ENCODE results near the gene BLVRA. TPM values are rescaled to one million over a fixed set of nuclear protein-coding genes. Genes with fewer than 3 reads are reported as not detected.

BLVRA gene
- total RNA-seq, 1 donor from 2014 or later, result 39.9 TPM

- peaks cover 38% of the 10 kb centered on the region for H3K4me1 Mint-ChIP-seq
- H3K36me3 Mint-ChIP-seq (ENCODE audit: low read depth), result peaks cover 1% of the 10 kb centered on the region
- peaks cover 3% of the 10 kb centered on the region for H3K27me3 Mint-ChIP-seq
- intact Hi-C loops (cut with micrococcal nuclease), result loop anchor here (1.0 kb wide), 1 partner anchor 20 kb away; no protein-coding TSS in a partner anchor
- H3K27ac Mint-ChIP-seq, result peak overlapping the region; percentile 6
- H3K9me3 Mint-ChIP-seq, result no peaks in the 10 kb centered on the region
- peak; percentile 59 for DNase-seq
- peak overlapping the region; percentile 41 for H3K4me3 Mint-ChIP-seq
These were observed 2.0 kb upstream of the BLVRA start for GRCh38 chr7:43756368-43757072.

DNA sequence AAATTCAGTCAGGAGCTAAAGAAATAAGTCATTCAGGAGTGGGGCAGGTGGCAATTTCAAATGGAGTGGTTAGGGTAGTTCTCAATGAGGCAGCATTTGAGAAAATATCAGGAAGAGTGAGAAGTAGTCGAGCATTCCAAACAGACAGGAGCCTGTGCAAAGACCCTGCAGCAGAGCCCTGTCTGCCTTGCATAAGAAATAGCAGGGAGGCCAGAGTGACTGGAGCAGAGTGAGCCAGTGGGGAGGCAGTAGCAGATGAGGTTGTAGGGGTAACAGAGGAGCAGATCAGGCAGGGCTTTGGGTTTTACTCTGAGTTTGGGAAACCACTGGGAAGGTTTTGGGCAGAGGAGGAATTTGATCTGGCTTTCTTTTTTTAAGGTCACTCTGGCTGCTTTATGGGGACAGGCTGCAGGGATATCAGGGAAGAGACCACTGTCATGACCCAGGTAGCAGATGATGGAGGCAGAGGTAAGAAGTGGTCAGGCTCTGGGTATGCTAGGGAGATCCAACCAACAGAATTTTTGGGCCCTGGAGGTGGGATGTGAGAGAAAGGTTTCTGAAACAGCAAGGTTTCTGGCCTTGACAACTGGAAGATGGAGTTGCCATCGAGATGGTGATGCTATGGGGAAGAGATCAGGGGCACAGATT is 1.3 kb upstream of the BLVRA start:
- H3K4me1 Mint-ChIP-seq, result peaks cover 43% of the 10 kb centered on the region

GRCh38 chr7:43758822-43759683 is 573 bp downstream of the BLVRA start:
- Mint-ChIP-seq H3K36me3 (ENCODE audit: low read depth) (peaks cover 6% of the 10 kb centered on the region), H3K27me3 (peaks cover 3% of the 10 kb centered on the region), H3K4me3 (peak overlapping the region; percentile 80), H3K27ac (peak overlapping the region; percentile 47), H3K9me3 (no peaks in the 10 kb centered on the region), H3K4me1 (peaks cover 49% of the 10 kb centered on the region)
- intact Hi-C loops (cut with micrococcal nuclease), result loop anchor here (1.0 to 2.0 kb wide), 2 partner anchors 30 to 76 kb away; partner anchors contain the start of gene COA1
- peak; percentile 90 for DNase-seq

More for the DNA sequence above, 1.3 kb upstream of the BLVRA start:
- Mint-ChIP-seq H3K27me3 (peaks cover 3% of the 10 kb centered on the region), H3K4me3 (peak overlapping the region; percentile 41), H3K9me3 (no peaks in the 10 kb centered on the region), H3K27ac (peak overlapping the region; percentile 6), H3K36me3 (ENCODE audit: low read depth) (peaks cover 4% of the 10 kb centered on the region)
- DNase-seq, result peak; percentile 55
- intact Hi-C loops (cut with micrococcal nuclease), result no loop called here

DNA sequence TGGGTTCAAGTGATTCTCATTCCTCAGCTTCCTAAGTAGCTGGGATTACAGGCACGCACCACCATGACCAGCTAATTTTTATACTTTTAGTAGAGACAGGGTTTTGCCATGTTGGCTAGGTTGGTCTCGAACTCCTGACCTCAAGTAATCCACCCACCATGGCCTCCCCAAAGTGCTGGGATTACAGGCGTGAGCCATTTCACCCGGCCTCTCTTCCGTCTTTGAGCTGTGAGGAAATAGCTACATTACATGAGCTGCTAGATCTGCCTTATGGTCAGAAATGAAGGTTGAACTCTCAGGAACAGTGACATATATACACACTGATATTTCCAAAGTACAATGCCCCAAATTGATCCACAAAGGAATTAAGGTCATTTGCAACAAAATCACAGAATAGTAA is 2.4 kb downstream of the BLVRA start:
- no peak for DNase-seq
- H3K36me3 Mint-ChIP-seq (ENCODE audit: low read depth), result peaks cover 9% of the 10 kb centered on the region
- no peak overlapping the region for H3K4me3 Mint-ChIP-seq
- peaks cover 3% of the 10 kb centered on the region for H3K27me3 Mint-ChIP-seq
- no peak overlapping the region for H3K27ac Mint-ChIP-seq
- intact Hi-C loops (cut with micrococcal nuclease), result no loop called here
- no peaks in the 10 kb centered on the region for H3K9me3 Mint-ChIP-seq
- H3K4me1 Mint-ChIP-seq, result peaks cover 56% of the 10 kb centered on the region

DNA sequence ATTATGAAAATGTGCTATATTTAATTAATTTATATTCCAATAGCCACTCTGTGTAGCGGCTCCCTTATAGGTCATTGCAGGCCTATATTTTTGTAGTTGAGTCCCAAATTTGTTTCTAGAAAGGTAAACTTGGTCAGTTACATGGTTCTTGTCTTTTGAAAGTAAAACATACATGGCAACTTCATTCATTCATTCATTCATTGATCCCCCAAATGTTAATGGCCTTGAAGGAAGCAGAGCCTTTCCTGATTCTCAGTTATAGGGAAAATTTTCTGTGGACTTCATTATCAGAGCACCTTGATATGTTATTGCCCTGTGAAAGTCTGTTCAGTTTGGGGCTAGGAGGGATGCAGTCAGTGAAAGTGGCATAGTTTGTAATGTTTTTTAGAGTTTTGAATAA is 2.9 kb downstream of the BLVRA start:
- peaks cover 54% of the 10 kb centered on the region for H3K4me1 Mint-ChIP-seq

DNA sequence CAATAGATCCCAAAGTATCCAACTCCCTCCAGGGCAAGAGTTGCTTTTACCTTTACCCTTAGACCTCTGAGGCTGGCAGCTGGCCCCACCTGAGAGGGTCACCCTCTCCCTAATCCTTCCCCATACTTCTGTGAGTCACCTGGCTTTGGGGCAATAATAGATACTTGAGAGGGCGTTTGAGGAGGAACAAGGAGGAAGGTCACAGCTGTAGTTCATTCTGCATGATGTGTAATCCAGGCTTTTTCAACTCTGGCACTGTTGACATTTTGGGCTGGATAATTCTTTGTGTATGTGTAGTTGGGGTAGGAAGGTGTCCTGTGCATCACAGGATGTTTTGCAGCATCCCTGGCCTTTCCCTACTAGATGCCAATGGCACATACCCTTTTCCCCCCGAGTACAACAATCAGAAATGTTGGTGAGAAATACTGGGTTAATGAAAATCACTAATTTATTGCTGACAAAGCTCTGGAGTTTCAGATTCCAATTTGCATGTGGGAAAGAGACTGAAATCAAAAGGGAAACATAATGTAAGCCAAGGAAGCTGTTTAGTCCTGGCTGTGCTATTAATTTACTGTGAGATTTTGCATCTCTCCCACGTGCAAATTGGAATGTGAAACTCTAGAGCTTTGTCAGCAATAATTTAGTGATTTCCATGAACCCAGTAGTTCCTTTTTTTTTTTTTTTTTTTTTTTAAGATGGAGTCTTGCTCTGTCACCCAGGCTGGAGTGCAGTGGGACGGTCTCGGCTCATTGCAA is 3.6 kb downstream of the BLVRA start:
- peak; percentile 52 for DNase-seq
- intact Hi-C loops (cut with micrococcal nuclease), result no loop called here
- Mint-ChIP-seq H3K27me3 (peaks cover 2% of the 10 kb centered on the region), H3K4me1 (peaks cover 47% of the 10 kb centered on the region), H3K4me3 (no peak overlapping the region), H3K36me3 (ENCODE audit: low read depth) (peaks cover 9% of the 10 kb centered on the region), H3K9me3 (no peaks in the 10 kb centered on the region), H3K27ac (no peak overlapping the region)

More for the DNA sequence above, 2.9 kb downstream of the BLVRA start:
- no peaks in the 10 kb centered on the region for H3K9me3 Mint-ChIP-seq
- H3K36me3 Mint-ChIP-seq (ENCODE audit: low read depth), result peaks cover 9% of the 10 kb centered on the region
- H3K27ac Mint-ChIP-seq, result no peak overlapping the region
- no peak overlapping the region for H3K4me3 Mint-ChIP-seq
- intact Hi-C loops (cut with micrococcal nuclease), result no loop called here
- H3K27me3 Mint-ChIP-seq, result peaks cover 3% of the 10 kb centered on the region
- no peak for DNase-seq

DNA sequence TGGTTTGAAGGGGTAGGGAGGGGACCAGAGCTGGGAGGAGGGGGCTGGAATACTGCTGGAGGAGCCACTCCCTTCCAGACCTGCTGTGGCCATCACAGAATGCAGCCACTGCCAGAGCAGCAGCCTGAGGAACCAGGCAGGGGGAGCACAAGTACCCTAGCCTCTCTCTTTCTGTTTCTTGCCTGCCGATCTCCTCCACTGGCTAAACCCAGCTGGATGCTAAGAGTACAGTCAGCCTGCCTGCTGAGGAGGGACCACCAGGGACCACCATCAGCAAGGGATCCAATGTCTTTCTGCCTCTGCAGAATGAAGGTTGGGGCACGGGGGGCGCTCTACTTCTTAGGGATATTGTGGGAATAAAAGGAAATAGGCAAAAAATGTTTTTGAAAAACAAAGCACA is 4.7 kb downstream of the BLVRA start:
- H3K27me3 Mint-ChIP-seq, result no peaks in the 10 kb centered on the region
- no peaks in the 10 kb centered on the region for H3K9me3 Mint-ChIP-seq
- H3K4me3 Mint-ChIP-seq, result no peak overlapping the region
- peak; percentile 45 for DNase-seq
- H3K4me1 Mint-ChIP-seq, result peaks cover 37% of the 10 kb centered on the region
- peaks cover 9% of the 10 kb centered on the region for H3K36me3 Mint-ChIP-seq (ENCODE audit: low read depth)
- intact Hi-C loops (cut with micrococcal nuclease), result no loop called here
- H3K27ac Mint-ChIP-seq, result no peak overlapping the region

GRCh38 chr7:43764039-43764761 is 5.7 kb downstream of the BLVRA start:
- peak; percentile 59 for DNase-seq
- Mint-ChIP-seq H3K9me3 (no peaks in the 10 kb centered on the region), H3K27me3 (no peaks in the 10 kb centered on the region), H3K27ac (peak overlapping the region; percentile 58), H3K36me3 (ENCODE audit: low read depth) (peaks cover 9% of the 10 kb centered on the region), H3K4me3 (peak overlapping the region; percentile 59), H3K4me1 (peaks cover 37% of the 10 kb centered on the region)
- intact Hi-C loops (cut with micrococcal nuclease), result no loop called here

DNA sequence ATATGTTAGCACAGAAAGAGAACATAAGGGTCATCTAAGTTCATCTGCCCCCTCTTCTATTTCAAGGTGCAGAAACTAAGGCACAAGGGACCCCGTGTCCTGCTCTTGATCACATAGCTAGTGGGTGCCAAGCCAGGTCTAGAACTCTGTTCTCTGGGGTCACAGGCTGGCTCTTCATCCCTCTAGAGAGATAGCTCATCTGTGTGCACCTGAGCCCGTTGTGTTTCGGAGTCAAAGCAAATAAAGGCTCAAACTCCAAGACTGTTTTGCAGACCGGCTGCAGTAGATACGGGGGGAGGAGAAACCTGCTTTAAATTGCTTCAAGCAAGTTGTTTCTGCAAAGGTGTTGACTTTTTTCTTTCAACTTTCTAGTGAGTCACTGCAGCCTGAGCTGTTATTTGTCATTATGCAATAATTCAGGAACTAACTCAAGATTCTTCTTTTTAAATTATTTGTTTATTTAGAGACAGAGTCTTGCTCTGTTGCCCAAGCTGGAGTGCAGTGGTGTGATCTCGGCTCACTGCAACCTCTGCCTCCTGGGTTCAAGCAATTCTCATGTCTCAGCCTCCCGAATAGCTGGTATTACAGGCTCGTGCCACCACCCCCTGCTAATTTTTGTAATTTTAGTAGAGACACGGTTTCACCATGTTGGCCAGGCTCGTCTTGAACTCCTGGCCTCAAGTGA is 6.5 kb downstream of the BLVRA start:
- H3K27me3 Mint-ChIP-seq, result no peaks in the 10 kb centered on the region
- intact Hi-C loops (cut with micrococcal nuclease), result no loop called here
- peaks cover 31% of the 10 kb centered on the region for H3K4me1 Mint-ChIP-seq
- H3K4me3 Mint-ChIP-seq, result no peak overlapping the region
- H3K27ac Mint-ChIP-seq, result no peak overlapping the region
- no peaks in the 10 kb centered on the region for H3K9me3 Mint-ChIP-seq
- DNase-seq, result no peak
- H3K36me3 Mint-ChIP-seq (ENCODE audit: low read depth), result peaks cover 9% of the 10 kb centered on the region

GRCh38 chr7:43766564-43766963 is 8.1 kb downstream of the BLVRA start:
- no peak overlapping the region for H3K27ac Mint-ChIP-seq
- H3K27me3 Mint-ChIP-seq, result no peaks in the 10 kb centered on the region
- peaks cover 12% of the 10 kb centered on the region for H3K36me3 Mint-ChIP-seq (ENCODE audit: low read depth)
- peaks cover 31% of the 10 kb centered on the region for H3K4me1 Mint-ChIP-seq
- intact Hi-C loops (cut with micrococcal nuclease), result no loop called here
- H3K4me3 Mint-ChIP-seq, result no peak overlapping the region
- no peak for DNase-seq
- no peaks in the 10 kb centered on the region for H3K9me3 Mint-ChIP-seq

- Mint-ChIP-seq H3K9me3 (no peaks in the 10 kb centered on the region), H3K27me3 (no peaks in the 10 kb centered on the region), H3K36me3 (ENCODE audit: low read depth) (peaks cover 16% of the 10 kb centered on the region), H3K27ac (no peak overlapping the region), H3K4me1 (peaks cover 26% of the 10 kb centered on the region), H3K4me3 (no peak overlapping the region)
- intact Hi-C loops (cut with micrococcal nuclease), result no loop called here
- no peak for DNase-seq
These were observed 8.8 kb downstream of the BLVRA start for GRCh38 chr7:43767311-43767710.

GRCh38 chr7:43768201-43768886 is 9.9 kb downstream of the BLVRA start:
- no peaks in the 10 kb centered on the region for H3K9me3 Mint-ChIP-seq
- intact Hi-C loops (cut with micrococcal nuclease), result no loop called here
- DNase-seq, result no peak
- no peaks in the 10 kb centered on the region for H3K27me3 Mint-ChIP-seq
- H3K4me1 Mint-ChIP-seq, result peaks cover 20% of the 10 kb centered on the region
- H3K27ac Mint-ChIP-seq, result no peak overlapping the region
- H3K4me3 Mint-ChIP-seq, result no peak overlapping the region
- H3K36me3 Mint-ChIP-seq (ENCODE audit: low read depth), result peaks cover 23% of the 10 kb centered on the region

Measured in activated CD4-positive, alpha-beta T cell treated with anti-CD3 and anti-CD28 coated beads, Interleukin-2, amount 10 ng/mL, durations not matched to agents 24 days and 14 days (primary cell).